IgD-negative memory B cell (primary cell): ENCODE measurements around the gene NAALADL1. TPM values are rescaled to one million over a fixed set of nuclear protein-coding genes. Genes with fewer than 3 reads are reported as not detected.

Source experiments
- H3K27ac Mint-ChIP-seq, 3 donors: one replicate each; pipeline ENCODE4 v1.8.0; 2020 to 2022; ENCODE audit warnings: mild to moderate bottlenecking in 3 of 3, mixed read lengths in 3 of 3, moderate library complexity in 1 of 3
- H3K27me3 Mint-ChIP-seq: one replicate; pipeline ENCODE4 v1.8.0; 2021; ENCODE audit warnings: mixed read lengths
- H3K36me3 Mint-ChIP-seq: one replicate; pipeline ENCODE4 v1.8.0; 2020; ENCODE audit warnings: mild to moderate bottlenecking, mixed read lengths
- H3K4me1 Mint-ChIP-seq, 3 donors: one replicate each; pipeline ENCODE4 v1.8.0; 2020 to 2022; ENCODE audit warnings: mixed read lengths in 3 of 3, mild to moderate bottlenecking in 1 of 3
- H3K4me3 Mint-ChIP-seq, 4 donors: one replicate each; pipeline ENCODE4 v1.8.0; 2020 to 2022; ENCODE audit warnings: mild to moderate bottlenecking in 4 of 4, mixed read lengths in 4 of 4, moderate library complexity in 3 of 4
- H3K9me3 Mint-ChIP-seq, 3 donors: one replicate each; pipeline ENCODE4 v1.8.0; 2020 to 2021; ENCODE audit warnings: mixed read lengths in 3 of 3, mild to moderate bottlenecking in 1 of 3
- polyA plus RNA-seq: library from polyadenylated mRNA; unstranded; fragments of 300-500 nt; fragmentation: Illumina TruSeq; gene quantifications from one replicate; pipeline ENCODE4 v1.2.3, GENCODE V29; 2021

Gene NAALADL1, protein sequence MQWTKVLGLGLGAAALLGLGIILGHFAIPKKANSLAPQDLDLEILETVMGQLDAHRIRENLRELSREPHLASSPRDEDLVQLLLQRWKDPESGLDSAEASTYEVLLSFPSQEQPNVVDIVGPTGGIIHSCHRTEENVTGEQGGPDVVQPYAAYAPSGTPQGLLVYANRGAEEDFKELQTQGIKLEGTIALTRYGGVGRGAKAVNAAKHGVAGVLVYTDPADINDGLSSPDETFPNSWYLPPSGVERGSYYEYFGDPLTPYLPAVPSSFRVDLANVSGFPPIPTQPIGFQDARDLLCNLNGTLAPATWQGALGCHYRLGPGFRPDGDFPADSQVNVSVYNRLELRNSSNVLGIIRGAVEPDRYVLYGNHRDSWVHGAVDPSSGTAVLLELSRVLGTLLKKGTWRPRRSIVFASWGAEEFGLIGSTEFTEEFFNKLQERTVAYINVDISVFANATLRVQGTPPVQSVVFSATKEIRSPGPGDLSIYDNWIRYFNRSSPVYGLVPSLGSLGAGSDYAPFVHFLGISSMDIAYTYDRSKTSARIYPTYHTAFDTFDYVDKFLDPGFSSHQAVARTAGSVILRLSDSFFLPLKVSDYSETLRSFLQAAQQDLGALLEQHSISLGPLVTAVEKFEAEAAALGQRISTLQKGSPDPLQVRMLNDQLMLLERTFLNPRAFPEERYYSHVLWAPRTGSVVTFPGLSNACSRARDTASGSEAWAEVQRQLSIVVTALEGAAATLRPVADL
- polyA plus RNA-seq, result 21.5 TPM

DNA sequence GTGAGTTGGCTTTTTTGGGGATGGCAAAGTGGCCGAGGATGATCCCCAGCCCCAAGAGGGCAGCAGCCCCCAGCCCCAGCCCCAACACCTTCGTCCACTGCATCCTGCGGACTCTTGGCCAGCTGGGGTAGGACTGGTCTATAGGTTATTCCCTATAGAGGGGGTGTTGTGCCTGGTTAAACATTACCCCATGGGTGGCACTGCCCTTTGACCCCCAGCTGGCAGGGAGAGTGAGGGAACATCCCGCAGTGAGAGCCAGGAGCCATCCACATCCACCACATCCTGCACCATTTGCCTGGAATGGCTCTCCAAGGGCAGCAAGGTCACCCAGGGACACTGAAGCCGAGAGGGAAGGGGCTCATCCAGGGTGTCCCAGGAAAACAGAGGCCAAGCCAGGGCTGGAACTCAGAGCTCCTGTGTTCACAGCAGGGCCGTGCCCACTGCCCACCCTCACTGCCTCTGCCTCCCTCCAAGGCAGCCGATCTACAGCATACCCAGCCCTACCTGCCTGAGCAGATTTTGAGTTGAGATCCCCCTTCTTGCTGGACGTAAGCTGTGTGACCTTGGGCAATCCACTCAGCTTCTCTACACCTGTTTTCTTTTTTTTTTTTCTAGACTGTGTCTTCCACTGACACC lies at the start of gene NAALADL1:
TSS of gene NAALADL1 (minus strand) at position 135 of the 636 bp plus-strand sequence. CDS start at position 103, 32 bp downstream.
- H3K4me1 Mint-ChIP-seq, result peaks cover 12 to 22% (median 17%) of the 10 kb centered on the region in 3 donors
- no peaks in the 10 kb centered on the region for H3K9me3 Mint-ChIP-seq
- H3K27me3 Mint-ChIP-seq, result peaks cover 2% of the 10 kb centered on the region
- H3K36me3 Mint-ChIP-seq, result no peaks in the 10 kb centered on the region
- H3K4me3 Mint-ChIP-seq, result no peak within 1 kb of the TSS
- no peak within 1 kb of the TSS for H3K27ac Mint-ChIP-seq

DNA sequence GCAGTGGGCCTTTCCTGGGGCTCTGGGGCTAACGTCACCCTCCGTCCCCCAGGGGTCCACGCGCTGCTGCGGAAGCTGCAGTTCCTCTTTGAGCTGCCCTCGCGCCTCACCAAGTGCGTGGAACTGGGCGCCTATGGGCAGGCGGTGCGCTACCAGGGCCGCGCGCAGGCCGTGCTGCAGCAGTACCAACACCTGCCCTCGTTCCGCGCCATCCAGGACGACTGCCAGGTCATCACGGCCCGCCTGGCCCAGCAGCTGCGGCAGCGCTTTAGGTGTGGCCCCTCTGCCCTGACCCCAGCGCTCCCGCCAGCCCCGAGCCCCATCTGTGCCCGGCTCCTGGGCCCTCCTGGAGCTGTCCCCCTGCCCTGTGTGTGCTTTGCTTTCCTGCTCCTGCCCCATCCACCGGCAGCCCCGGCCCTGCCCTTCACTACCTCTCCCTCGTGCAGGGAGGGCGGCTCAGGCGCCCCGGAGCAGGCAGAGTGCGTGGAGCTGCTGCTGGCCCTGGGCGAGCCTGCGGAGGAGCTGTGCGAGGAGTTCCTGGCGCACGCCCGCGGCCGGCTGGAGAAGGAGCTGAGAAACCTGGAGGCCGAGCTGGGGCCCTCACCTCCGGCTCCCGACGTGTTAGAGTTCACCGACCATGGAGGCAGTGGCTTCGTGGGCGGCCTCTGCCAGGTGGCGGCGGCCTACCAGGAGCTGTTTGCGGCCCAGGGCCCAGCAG lies 49.6 kb upstream of the NAALADL1 start:
- no peak overlapping the region for H3K27ac Mint-ChIP-seq
- H3K4me1 Mint-ChIP-seq, result peaks cover 11 to 24% (median 18%) of the 10 kb centered on the region in 3 donors
- H3K27me3 Mint-ChIP-seq, result no peaks in the 10 kb centered on the region
- peaks cover 3% of the 10 kb centered on the region for H3K36me3 Mint-ChIP-seq
- no peaks in the 10 kb centered on the region for H3K9me3 Mint-ChIP-seq
- H3K4me3 Mint-ChIP-seq, result no peak overlapping the region

DNA sequence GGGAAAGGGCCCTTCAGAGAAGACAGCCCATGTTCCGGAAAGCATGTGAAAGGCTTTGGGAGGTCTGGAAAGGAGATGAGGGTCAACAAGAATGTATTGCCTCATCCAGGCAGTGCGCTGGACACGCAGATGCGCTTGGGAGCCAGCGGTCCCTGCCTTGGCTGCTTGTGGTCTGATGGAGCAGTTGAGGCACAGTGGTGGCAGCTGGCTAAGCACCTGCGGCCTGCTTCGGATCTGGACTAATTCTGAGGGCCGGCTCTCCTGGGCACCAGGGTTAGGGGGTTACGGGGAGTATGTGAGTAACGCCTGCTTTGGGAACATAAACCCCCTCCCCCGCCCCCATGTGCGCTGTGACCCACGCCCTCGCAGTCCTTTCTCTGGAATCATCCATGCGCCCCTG lies 48.7 kb upstream of the NAALADL1 start:
- Mint-ChIP-seq H3K4me3 (no peak overlapping the region), H3K27me3 (no peaks in the 10 kb centered on the region), H3K27ac (no peak overlapping the region), H3K36me3 (peaks cover 3% of the 10 kb centered on the region), H3K4me1 (peaks cover 11 to 24% (median 18%) of the 10 kb centered on the region in 3 donors), H3K9me3 (no peaks in the 10 kb centered on the region)

DNA sequence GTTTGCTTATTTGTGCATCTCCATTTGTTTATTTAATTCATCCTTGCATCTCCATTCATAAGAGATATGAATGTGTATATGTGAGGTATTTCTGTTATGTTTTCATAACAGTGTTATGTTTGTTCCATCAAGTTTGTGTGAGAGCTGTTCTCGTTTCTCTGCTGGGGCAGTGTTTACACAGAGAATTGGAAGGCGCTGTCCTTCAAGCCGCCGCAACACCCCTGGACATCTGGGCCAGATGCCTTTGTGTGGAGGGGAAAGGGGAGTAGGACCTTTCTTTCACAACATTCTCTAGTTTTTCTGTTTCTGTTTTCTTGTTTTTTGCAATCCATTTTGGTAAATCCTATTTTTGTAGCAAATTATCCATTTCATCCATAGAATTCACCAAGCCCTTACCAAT lies 46.3 kb upstream of the NAALADL1 start:
- Mint-ChIP-seq H3K27me3 (no peaks in the 10 kb centered on the region), H3K27ac (no peak overlapping the region), H3K4me3 (no peak overlapping the region), H3K9me3 (no peaks in the 10 kb centered on the region), H3K4me1 (peaks cover 2 to 12% (median 8%) of the 10 kb centered on the region in 3 donors), H3K36me3 (peaks cover 3% of the 10 kb centered on the region)

DNA sequence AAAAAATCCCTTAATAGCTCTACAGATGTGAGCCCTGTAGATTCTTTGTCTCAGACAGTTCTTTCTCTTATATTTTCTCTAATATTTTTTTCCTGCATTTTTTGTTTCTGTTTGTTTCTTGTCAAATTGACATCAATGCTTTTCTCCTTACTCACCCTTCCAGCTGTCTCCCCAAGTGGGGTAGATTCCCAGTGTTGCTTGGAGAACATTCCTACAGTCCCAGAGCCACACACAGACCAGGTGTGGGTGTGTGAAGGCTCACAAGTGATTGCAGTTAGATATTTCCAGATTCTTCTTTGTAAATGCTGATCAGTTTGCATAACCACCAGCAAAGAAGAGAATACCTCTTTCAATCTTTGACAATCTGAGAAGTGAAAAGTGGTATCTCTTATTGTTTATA lies 45.1 kb upstream of the NAALADL1 start:
- Mint-ChIP-seq H3K27me3 (no peaks in the 10 kb centered on the region), H3K4me3 (peak overlapping the region in 1 of 4 donors; percentile 37), H3K27ac (peak overlapping the region in 1 of 3 donors; percentile 23), H3K4me1 (peaks cover 2 to 15% (median 8%) of the 10 kb centered on the region in 3 donors), H3K9me3 (no peaks in the 10 kb centered on the region), H3K36me3 (peaks cover 3% of the 10 kb centered on the region)

DNA sequence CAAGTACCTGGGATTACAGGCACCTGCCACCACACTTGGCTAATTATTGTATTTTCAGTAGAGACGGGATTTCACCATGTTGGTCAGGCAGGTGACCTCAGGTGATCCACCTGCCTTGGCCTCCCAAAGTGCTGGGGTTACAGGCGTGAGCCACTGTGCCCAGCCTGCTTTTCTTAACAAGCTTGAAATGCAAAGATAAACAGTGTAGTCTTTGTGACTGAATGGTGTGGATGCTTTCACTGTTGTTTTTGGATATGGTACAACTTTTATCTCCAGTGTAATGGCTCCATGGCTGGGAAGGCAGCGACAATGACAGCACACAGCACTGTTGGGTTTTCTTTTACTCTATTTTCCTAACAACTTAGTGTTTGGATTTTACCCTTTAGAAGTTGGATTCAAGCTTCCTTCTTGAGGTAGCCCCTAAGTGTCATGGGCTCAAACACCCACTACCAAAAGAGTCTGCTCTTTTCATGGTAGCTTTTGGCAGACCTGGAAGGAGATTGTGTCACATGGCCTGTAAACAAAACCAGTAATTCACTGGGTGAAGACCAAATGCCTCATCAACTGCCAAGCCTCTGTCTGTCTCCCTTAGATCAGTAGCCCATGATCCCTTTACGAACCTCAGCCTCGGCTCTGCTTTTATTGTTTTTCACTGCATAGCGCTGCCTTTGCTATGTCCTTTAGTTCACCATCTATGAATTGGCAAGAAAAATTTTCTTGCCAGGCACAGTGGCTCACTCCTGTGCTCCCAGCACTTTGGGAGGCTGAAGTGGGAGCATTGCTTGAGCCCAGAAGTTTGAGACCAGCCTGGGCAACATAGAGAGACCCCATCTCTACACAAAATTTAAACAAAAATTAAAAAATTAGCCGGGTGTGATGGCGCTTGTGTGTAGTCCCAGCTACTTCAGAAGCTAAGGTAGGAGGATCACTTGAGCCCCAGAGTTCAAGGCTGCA lies 44.1 kb upstream of the NAALADL1 start:
- H3K27ac Mint-ChIP-seq, result no peak overlapping the region
- peaks cover 2 to 17% (median 8%) of the 10 kb centered on the region in 3 donors for H3K4me1 Mint-ChIP-seq
- H3K4me3 Mint-ChIP-seq, result peak overlapping the region in 1 of 4 donors; percentile 37
- no peaks in the 10 kb centered on the region for H3K27me3 Mint-ChIP-seq
- no peaks in the 10 kb centered on the region for H3K9me3 Mint-ChIP-seq
- peaks cover 3% of the 10 kb centered on the region for H3K36me3 Mint-ChIP-seq

DNA sequence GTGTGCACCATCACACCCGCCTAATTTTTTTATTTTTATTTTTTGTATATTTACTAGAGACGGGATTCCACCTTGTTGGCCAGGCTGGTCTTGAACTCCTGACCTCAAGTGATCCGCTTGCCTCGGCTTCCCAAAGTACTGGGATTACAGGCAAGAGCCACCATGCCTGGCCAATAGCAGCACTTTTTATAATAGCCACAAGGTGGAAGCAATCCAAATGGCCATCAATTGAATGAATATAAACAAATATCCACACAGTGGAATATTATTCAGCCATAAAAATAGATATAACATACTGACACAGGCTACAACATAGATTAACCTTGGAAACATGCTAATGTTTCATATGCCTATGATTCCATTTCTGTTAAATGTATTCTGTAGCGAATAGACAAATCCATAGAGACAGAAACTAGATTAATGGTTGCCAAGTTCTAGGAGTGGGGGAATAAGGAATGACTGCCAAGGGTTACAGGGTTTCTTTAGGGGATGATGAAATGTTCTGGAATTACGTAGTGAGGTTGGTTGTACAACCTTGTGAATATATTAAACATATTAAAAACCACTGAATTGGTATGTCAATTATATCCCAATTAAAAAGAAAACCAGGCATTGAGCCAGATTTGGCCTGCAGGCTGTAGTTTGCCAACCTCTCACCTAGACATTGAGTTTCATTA lies 42.5 kb upstream of the NAALADL1 start:
- Mint-ChIP-seq H3K27me3 (no peaks in the 10 kb centered on the region), H3K27ac (no peak overlapping the region), H3K36me3 (no peaks in the 10 kb centered on the region), H3K9me3 (no peaks in the 10 kb centered on the region), H3K4me3 (no peak overlapping the region), H3K4me1 (peaks cover 4 to 20% (median 19%) of the 10 kb centered on the region in 3 donors)

DNA sequence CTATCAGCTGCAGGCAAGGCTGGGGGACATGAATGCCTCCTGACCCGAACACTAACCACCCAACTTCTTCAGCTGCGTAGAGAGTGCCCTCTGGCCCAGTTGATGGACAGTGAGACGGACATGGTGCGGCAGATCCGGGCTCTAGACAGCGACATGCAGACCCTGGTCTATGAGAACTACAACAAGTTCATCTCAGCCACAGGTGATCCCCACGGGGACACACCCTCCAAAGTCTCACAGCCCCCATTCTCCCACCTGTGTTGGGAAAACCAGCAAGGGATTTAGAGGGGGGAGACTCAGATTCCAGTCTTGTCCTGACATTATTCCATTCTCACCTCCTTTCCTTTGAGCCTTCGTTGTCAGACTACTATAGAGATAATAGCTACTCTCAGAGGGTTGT lies 38.6 kb upstream of the NAALADL1 start:
- Mint-ChIP-seq H3K36me3 (no peaks in the 10 kb centered on the region), H3K27ac (peak overlapping the region; percentile 23 to 99 (median 94)), H3K9me3 (no peaks in the 10 kb centered on the region), H3K4me3 (peak overlapping the region; percentile 93 to 99 (median 96)), H3K4me1 (peaks cover 8 to 18% (median 15%) of the 10 kb centered on the region in 3 donors), H3K27me3 (no peaks in the 10 kb centered on the region)

DNA sequence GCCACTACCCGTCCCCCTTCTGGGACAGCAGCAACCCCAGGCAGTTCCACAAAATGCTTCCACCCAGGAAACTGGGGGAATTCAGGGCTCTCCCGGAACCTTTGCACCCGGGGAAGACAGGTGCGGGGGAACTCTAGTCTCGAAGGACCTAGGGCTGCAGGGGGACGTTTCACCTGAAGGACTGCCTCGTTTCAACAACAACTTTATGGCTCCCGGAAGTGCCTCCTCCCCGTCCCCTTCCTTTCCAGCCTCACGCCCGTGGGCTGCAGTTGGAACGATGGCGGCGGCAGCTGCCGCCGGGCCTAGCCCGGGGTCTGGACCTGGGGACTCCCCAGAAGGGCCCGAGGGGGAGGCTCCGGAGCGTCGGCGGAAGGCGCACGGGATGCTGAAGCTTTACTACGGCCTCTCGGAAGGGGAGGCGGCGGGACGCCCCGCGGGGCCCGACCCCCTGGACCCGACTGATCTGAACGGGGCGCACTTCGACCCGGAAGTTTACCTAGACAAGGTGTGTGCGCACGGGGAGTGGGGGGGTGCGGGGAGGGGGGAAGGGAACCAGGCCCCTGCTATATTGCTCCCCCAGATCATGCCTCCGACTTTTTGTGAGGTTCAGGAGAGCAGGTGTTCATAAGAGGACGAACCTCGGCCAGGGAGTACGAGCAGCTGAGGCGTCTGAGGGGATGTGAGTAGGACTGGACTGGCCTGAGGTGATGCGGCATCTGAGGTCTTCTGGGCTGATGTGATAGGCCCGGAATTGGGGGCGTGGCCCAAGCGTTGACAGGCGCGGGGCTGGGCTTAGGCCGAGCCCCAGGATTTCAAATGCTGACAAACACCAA lies 37.8 kb upstream of the NAALADL1 start, which contains the start of gene VPS51:
TSS of gene VPS51 (plus strand) at position 241 of the 833 bp plus-strand sequence. CDS start at position 278, 37 bp downstream.
- no peaks in the 10 kb centered on the region for H3K9me3 Mint-ChIP-seq
- H3K4me3 Mint-ChIP-seq, result peak within 1 kb of the TSS; percentile 93 to 99 (median 96)
- no peaks in the 10 kb centered on the region for H3K36me3 Mint-ChIP-seq
- no peaks in the 10 kb centered on the region for H3K27me3 Mint-ChIP-seq
- H3K27ac Mint-ChIP-seq, result peak within 1 kb of the TSS; percentile 94 to 99 (median 96)
- H3K4me1 Mint-ChIP-seq, result peaks cover 8 to 18% (median 15%) of the 10 kb centered on the region in 3 donors

DNA sequence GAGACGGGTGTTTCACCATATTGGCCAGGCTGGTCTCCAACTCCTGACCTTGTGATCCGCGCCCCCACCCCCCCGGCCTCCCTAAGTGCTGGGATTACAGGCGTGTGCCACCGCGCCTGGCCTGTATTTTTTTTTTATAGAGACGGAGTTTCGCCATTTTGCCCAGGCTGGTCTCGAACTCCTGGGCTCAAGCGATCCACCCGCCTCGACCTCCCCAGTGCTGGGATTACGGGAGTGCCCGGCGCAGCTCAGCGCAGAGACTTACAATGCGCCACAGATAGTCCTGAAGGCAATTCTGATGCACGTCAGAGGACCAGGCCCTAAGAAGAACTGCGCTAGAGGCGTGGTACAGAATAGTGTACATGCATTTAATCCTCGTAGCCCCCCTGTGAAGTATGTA lies 37.1 kb upstream of the NAALADL1 start:
- H3K9me3 Mint-ChIP-seq, result no peaks in the 10 kb centered on the region
- peak overlapping the region; percentile 94 to 99 (median 96) for H3K27ac Mint-ChIP-seq
- H3K4me3 Mint-ChIP-seq, result peak overlapping the region; percentile 93 to 99 (median 96)
- H3K27me3 Mint-ChIP-seq, result no peaks in the 10 kb centered on the region
- H3K36me3 Mint-ChIP-seq, result no peaks in the 10 kb centered on the region
- peaks cover 8 to 18% (median 15%) of the 10 kb centered on the region in 3 donors for H3K4me1 Mint-ChIP-seq

DNA sequence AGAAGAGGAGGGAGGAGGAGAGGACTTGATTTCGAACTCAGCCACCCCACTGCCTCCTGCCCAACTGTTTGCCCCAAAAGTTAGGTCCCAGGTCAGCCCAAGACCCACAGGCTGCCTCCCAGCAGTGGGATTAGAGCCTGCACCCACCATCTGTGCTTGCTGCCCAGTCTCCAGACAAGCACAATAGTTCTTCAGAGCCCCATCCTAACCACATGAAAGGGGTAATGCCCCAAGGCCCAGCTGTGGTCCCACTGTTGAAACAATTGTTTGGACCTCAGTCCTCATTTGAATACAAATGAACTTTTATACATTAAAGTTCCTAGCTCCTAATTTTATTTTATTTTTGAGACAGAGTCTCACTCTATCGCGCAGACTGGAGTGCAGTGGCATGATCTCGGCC lies 32.3 kb upstream of the NAALADL1 start:
- H3K27ac Mint-ChIP-seq, result peak overlapping the region in 1 of 3 donors; percentile 35
- H3K4me1 Mint-ChIP-seq, result peaks cover 5 to 6% (median 5%) of the 10 kb centered on the region in 3 donors
- no peaks in the 10 kb centered on the region for H3K9me3 Mint-ChIP-seq
- no peak overlapping the region for H3K4me3 Mint-ChIP-seq
- H3K27me3 Mint-ChIP-seq, result no peaks in the 10 kb centered on the region
- H3K36me3 Mint-ChIP-seq, result peaks cover 4% of the 10 kb centered on the region

DNA sequence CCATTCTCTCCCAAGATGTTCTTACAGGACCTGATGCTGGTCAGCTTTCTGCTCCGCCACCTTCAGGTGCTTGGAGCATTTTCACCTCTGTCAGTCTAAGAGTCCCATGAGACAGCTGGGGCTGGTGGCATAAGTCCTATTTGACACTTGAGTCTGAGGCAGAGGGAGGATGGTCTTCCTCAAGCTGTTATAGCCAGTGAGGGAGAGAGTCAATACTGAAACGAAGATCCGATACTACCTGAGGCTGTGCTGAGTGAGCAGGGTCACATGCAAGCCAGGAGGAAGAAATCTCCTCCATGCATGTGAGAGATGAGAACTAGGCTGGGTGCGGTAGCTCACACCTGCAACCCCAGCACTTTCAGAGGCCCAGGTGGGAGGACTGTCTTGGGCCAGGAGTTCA lies 31.3 kb upstream of the NAALADL1 start:
- Mint-ChIP-seq H3K27me3 (no peaks in the 10 kb centered on the region), H3K4me3 (peak overlapping the region in 1 of 4 donors; percentile 69), H3K9me3 (no peaks in the 10 kb centered on the region), H3K27ac (peak overlapping the region in 1 of 3 donors; percentile 60), H3K36me3 (peaks cover 4% of the 10 kb centered on the region), H3K4me1 (peaks cover 6% of the 10 kb centered on the region in 3 donors)
